K562 (cell line): ENCODE measurements around the gene SLC16A9. TPM values are rescaled to one million over a fixed set of nuclear protein-coding genes. Genes with fewer than 3 reads are reported as not detected.

Experiments
- AFF4 ChIP-seq: sonication (generic); formaldehyde crosslinking; IDR thresholded peaks from 2 replicates; pipeline ENCODE4 v1.8.0; 2023; ENCODE audit warnings: mild to moderate bottlenecking, missing genetic modification reagents
- ESRRA ChIP-seq: fragments of 450-650 bp; IDR thresholded peaks from 2 replicates; pipeline ENCODE4 v1.6.1; 2014; ENCODE audit warnings: low read depth, mild to moderate bottlenecking, moderate library complexity, borderline replicate concordance
- FIP1L1 ChIP-seq: fragments of 200-400 bp; formaldehyde crosslinking; IDR thresholded peaks from 2 replicates; pipeline ENCODE4 v1.6.1; 2018; ENCODE audit warnings: mild to moderate bottlenecking, low read depth, low read length; ENCODE audit not compliant: poor library complexity, severe bottlenecking
- FOXJ3 ChIP-seq: sonication (generic); formaldehyde crosslinking; IDR thresholded peaks from 2 replicates; pipeline ENCODE4 v1.4.0; 2020; ENCODE audit warnings: mild to moderate bottlenecking, missing genetic modification reagents
- HNRNPLL ChIP-seq: fragments of 200-400 bp; formaldehyde crosslinking; IDR thresholded peaks from 2 replicates; pipeline ENCODE4 v1.6.1; 2017; ENCODE audit warnings: low read length, low read depth, mild to moderate bottlenecking; ENCODE audit not compliant: poor library complexity, severe bottlenecking
- IFI16 ChIP-seq: fragments of 250-450 bp; sonication (Bioruptor Pico); IDR thresholded peaks from 2 replicates; pipeline ENCODE4 v2.1.2; 2022; ENCODE audit warnings: mild to moderate bottlenecking, inconsistent platforms
- MAZ ChIP-seq, 2 experiments: fragments of 450-650 bp in 1 of 2; sonication (generic) in 1 of 2; formaldehyde crosslinking; IDR thresholded peaks in 1 of 2; conservative IDR thresholded peaks in 1 of 2; 2 replicates each; pipeline versions ENCODE4 v1.4.0 to v1.5.0; 2020; ENCODE audit warnings: mild to moderate bottlenecking in 1 of 2, missing genetic modification reagents in 1 of 2
- MCM3 ChIP-seq: fragments of 450-650 bp; IDR thresholded peaks from 2 replicates; pipeline ENCODE4 v1.6.1; 2016
- MTA3 ChIP-seq: fragments of 450-650 bp; formaldehyde crosslinking; IDR thresholded peaks from 2 replicates; pipeline ENCODE4 v1.6.1; 2017; ENCODE audit warnings: mild to moderate bottlenecking, borderline replicate concordance
- NRF1 ChIP-seq, 2 experiments: fragments of 450-650 bp; IDR thresholded peaks in 1 of 2; conservative IDR thresholded peaks in 1 of 2; 2 replicates each; pipeline ENCODE4 v1.6.1; 2014; ENCODE audit warnings: mild to moderate bottlenecking in 2 of 2
- PML ChIP-seq: IDR thresholded peaks from 2 replicates; pipeline ENCODE4 v1.6.1; 2012; ENCODE audit warnings: low read length, inconsistent platforms
- RCOR1 ChIP-seq, 2 experiments: IDR thresholded peaks; 2 replicates each; pipeline ENCODE4 v1.6.1; 2012; ENCODE audit warnings: low read depth in 2 of 2, low read length in 2 of 2, borderline replicate concordance in 1 of 2, improper control_type of control experiment in 1 of 2
- SAFB ChIP-seq: fragments of 200-400 bp; formaldehyde crosslinking; IDR thresholded peaks from 2 replicates; pipeline ENCODE4 v1.6.1; 2017; ENCODE audit warnings: low read depth, low read length, borderline replicate concordance
- SNAPC5 ChIP-seq: fragments of 250-450 bp; sonication (Bioruptor Pico); IDR thresholded peaks from 2 replicates; pipeline ENCODE4 v1.8.0; 2021; ENCODE audit warnings: moderate library complexity, mild to moderate bottlenecking, inconsistent platforms
- SOX6 ChIP-seq: fragments of 450-650 bp; IDR thresholded peaks from 2 replicates; pipeline ENCODE4 v1.6.1; 2014; ENCODE audit warnings: mild to moderate bottlenecking
- TEAD1 ChIP-seq, 2 experiments: fragments of 450-650 bp in 1 of 2; sonication (generic) in 1 of 2; formaldehyde crosslinking; IDR thresholded peaks; 2 replicates each; pipeline versions ENCODE4 v1.4.0 to v1.8.0; 2020 to 2022; ENCODE audit warnings: mild to moderate bottlenecking in 2 of 2, missing genetic modification reagents in 1 of 2
- XRCC3 ChIP-seq: fragments of 450-650 bp; IDR thresholded peaks from 2 replicates; pipeline ENCODE4 v1.6.1; 2017; ENCODE audit warnings: mild to moderate bottlenecking, moderate library complexity
- ZNF12 ChIP-seq: sonication (generic); formaldehyde crosslinking; IDR thresholded peaks from 2 replicates; pipeline ENCODE4 v1.4.0; 2020; ENCODE audit warnings: mild to moderate bottlenecking, missing genetic modification reagents
- ZNF583 ChIP-seq: fragments of 250-450 bp; sonication (Bioruptor Pico); IDR thresholded peaks from 2 replicates; pipeline ENCODE4 v1.4.0; 2020
- polyA plus RNA-seq, 8 experiments: library from polyadenylated mRNA; depleted of rRNA in 4 of 8; stranded (reverse) in 5 of 8; unstranded in 3 of 8; fragments of >200 nt; fragmentation: Nextera tagmentation in 2 of 8; fragmentation: Illumina TruSeq in 1 of 8; extraction: Ambion mirVana in 2 of 8; extraction: Trizol in 1 of 8; gene quantifications; 2 replicates each; pipeline versions ENCODE4 v1.2.1 to v1.2.3, GENCODE V29; 2011 to 2014; ENCODE audit warnings: inconsistent platforms in 1 of 8, missing spikeins in 1 of 8
- total RNA-seq, 7 experiments: library from RNA; depleted of rRNA in 6 of 7; stranded (reverse); fragments of >200 nt in 6 of 7; fragmentation: Illumina TruSeq in 2 of 7; extraction: Trizol in 2 of 7; gene quantifications; 2 replicates each; pipeline versions ENCODE4 v1.2.1 to v1.2.3, GENCODE V29; 2011 to 2021; ENCODE audit warnings: low replicate concordance in 1 of 7
- TF ChIP-seq, protein P1 (sequence below): sonication (generic); formaldehyde crosslinking; IDR thresholded peaks from 2 replicates; pipeline ENCODE4 v1.8.1; 2023; ENCODE audit warnings: mild to moderate bottlenecking, missing genetic modification reagents, moderate library complexity
- TF ChIP-seq, protein P2 (sequence below): fragments of 450-650 bp; IDR thresholded peaks from 2 replicates; pipeline ENCODE4 v1.6.1; 2016; ENCODE audit warnings: mild to moderate bottlenecking

The SLC16A9 gene
- total and polyA plus RNA-seq, 9 of the 15 experiments (the other 6 are each of a cell fraction or from before 2014, with no cell fraction given): 0.90 to 6.4 (median 2.1) TPM

- peak in 1 of 2 experiments; percentile 66; a peak in 1 of 4 replicates for TF ChIP-seq TEAD1 (CRISPR knock-in tag; IDR thresholded peaks at IDR 0.05)
- no peak for TF ChIP-seq SNAPC5 (CRISPR knock-in tag)
- no peak for TF ChIP-seq ZNF583 (CRISPR knock-in tag)
- no peak for TF ChIP-seq XRCC3
- no peak for TF ChIP-seq IFI16 (CRISPR knock-in tag)
- no peak for TF ChIP-seq MCM3
- peak; percentile 59 for TF ChIP-seq PML
- TF ChIP-seq NRF1 (conservative IDR thresholded peaks at IDR 0.05 in 1 of 2, IDR thresholded peaks at IDR 0.05 in 1 of 2): no peak
- TF ChIP-seq SAFB: no peak
- peak; percentile 78; the same call in 1 of the 2 replicates for TF ChIP-seq SOX6
- TF ChIP-seq, protein P1, sequence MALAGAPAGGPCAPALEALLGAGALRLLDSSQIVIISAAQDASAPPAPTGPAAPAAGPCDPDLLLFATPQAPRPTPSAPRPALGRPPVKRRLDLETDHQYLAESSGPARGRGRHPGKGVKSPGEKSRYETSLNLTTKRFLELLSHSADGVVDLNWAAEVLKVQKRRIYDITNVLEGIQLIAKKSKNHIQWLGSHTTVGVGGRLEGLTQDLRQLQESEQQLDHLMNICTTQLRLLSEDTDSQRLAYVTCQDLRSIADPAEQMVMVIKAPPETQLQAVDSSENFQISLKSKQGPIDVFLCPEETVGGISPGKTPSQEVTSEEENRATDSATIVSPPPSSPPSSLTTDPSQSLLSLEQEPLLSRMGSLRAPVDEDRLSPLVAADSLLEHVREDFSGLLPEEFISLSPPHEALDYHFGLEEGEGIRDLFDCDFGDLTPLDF (CRISPR knock-in tag): no peak
- TF ChIP-seq, protein P2, sequence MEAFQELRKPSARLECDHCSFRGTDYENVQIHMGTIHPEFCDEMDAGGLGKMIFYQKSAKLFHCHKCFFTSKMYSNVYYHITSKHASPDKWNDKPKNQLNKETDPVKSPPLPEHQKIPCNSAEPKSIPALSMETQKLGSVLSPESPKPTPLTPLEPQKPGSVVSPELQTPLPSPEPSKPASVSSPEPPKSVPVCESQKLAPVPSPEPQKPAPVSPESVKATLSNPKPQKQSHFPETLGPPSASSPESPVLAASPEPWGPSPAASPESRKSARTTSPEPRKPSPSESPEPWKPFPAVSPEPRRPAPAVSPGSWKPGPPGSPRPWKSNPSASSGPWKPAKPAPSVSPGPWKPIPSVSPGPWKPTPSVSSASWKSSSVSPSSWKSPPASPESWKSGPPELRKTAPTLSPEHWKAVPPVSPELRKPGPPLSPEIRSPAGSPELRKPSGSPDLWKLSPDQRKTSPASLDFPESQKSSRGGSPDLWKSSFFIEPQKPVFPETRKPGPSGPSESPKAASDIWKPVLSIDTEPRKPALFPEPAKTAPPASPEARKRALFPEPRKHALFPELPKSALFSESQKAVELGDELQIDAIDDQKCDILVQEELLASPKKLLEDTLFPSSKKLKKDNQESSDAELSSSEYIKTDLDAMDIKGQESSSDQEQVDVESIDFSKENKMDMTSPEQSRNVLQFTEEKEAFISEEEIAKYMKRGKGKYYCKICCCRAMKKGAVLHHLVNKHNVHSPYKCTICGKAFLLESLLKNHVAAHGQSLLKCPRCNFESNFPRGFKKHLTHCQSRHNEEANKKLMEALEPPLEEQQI: no peak
- TF ChIP-seq RCOR1 (IDR thresholded peaks at IDR 0.05; ENCODE audit: borderline replicate concordance in 1 of 2, low read depth in 2 of 2, low read length in 2 of 2): peak in 1 of 2 experiments; percentile 87; a peak in 2 of 4 replicates
- no peak for TF ChIP-seq FOXJ3 (CRISPR knock-in tag)
- no peak for TF ChIP-seq AFF4 (CRISPR knock-in tag)
- peak; percentile 48; the same call in 1 of the 2 replicates for TF ChIP-seq MTA3
- no peak for TF ChIP-seq HNRNPLL
- no peak for TF ChIP-seq FIP1L1
- TF ChIP-seq ZNF12 (CRISPR knock-in tag): no peak
- 0 out of 4 replicates have a peak, but pooled peaks of 1 of the 2 experiments have one; percentile 30 for TF ChIP-seq MAZ (CRISPR knock-in tag; conservative IDR thresholded peaks at IDR 0.05 in 1 of 2, IDR thresholded peaks at IDR 0.05 in 1 of 2)
- TF ChIP-seq ESRRA: no peak
Observed at GRCh38 chr10:59713196-59713821, 3.7 kb upstream of the SLC16A9 start (continued).
